RWPE1 (cell line): ENCODE results near the gene FGF18.

Source experiments
- CTCF ChIA-PET: fragments of 350-600 bp; sonication (Branson Sonifier 250); formaldehyde crosslinking; extraction: SDS; loops from one replicate; lab custom pipeline; 2021; lab: Yijun Ruan, JAX
- POLR2A ChIA-PET: fragments of 400-600 bp; formaldehyde crosslinking; extraction: SDS; loops from one replicate; lab custom pipeline; 2020; ENCODE audit warnings: antibody characterized with exemption; ENCODE audit not compliant: low non-redundant PET; lab: Yijun Ruan, JAX
- DNase-seq: peaks from one replicate; pipeline ENCODE4 v3.0.0; 2012; ENCODE audit warnings: low spot score
- H3K27ac ChIP-seq: fragments of 450-650 bp; 2 replicates; pipeline ENCODE4 v1.5.1; 2017
- TF ChIP-seq, protein P1 (sequence below): fragments of 450-650 bp; conservative IDR thresholded peaks from 2 replicates; pipeline ENCODE4 v1.5.1; 2017; ENCODE audit warnings: low read depth, mild to moderate bottlenecking

FGF18 gene

DNA sequence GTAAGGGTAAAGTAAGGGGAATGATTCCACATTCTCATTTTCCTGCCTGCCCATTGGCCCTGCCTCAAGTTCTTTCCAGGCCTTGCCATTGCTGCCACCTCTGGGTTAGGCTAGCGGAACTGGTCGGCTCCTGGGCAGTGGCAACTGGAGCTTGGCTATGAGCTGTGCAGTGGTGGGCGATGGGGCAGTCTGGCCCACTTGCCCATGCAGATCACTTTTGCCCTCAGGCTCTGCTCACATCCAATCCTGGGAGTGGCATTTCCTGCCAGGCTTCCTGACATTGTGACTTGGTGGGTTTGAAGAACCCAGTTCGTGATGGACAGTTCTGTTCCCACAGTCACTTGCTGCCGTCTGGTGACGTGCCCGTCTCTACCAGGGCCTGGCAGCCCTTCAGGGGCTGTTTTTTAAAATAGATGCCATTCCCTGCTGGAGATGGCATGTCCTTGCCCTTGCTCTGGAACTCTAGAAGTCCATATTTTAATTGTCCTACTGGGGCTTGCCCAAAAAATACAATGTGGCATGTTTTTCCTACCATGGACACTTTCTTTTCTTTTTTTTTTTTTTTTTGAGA is 86.1 kb downstream of the FGF18 start:
- POLR2A ChIA-PET: no interaction called here
- no peak overlapping the region for H3K27ac ChIP-seq
- DNase-seq: no peak
- TF ChIP-seq, protein P1, sequence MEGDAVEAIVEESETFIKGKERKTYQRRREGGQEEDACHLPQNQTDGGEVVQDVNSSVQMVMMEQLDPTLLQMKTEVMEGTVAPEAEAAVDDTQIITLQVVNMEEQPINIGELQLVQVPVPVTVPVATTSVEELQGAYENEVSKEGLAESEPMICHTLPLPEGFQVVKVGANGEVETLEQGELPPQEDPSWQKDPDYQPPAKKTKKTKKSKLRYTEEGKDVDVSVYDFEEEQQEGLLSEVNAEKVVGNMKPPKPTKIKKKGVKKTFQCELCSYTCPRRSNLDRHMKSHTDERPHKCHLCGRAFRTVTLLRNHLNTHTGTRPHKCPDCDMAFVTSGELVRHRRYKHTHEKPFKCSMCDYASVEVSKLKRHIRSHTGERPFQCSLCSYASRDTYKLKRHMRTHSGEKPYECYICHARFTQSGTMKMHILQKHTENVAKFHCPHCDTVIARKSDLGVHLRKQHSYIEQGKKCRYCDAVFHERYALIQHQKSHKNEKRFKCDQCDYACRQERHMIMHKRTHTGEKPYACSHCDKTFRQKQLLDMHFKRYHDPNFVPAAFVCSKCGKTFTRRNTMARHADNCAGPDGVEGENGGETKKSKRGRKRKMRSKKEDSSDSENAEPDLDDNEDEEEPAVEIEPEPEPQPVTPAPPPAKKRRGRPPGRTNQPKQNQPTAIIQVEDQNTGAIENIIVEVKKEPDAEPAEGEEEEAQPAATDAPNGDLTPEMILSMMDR: no peak
- CTCF ChIA-PET: no interaction called here

DNA sequence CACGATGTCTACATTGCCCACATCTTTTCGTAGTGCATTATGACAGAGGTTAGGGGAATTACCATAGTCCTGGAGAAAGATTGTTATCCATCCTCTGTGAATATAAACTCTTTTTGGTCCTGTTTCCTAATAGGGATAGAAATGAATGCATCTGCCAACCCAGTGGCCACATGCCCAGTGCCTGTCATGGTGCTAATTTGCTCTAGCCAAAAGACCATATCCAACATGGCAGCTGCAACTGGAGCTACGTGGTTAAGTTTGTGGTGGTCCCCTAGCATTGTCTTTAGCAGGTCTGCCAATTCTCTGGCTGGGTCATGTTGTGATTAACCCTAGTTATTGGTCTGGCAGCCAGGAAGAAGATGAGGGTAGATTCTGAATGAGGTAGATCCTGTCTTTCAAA is 87.5 kb downstream of the FGF18 start:
- no peak overlapping the region for H3K27ac ChIP-seq
- TF ChIP-seq, protein P1: no peak
- CTCF ChIA-PET: interaction anchor here (0.6 kb wide), 1 partner anchor 599 kb away, joined by 4 read pairs; no protein-coding TSS in a partner anchor
- no peak for DNase-seq
- POLR2A ChIA-PET: no interaction called here
